ENCODE measurements around the gene RPRD2. TPM values are rescaled to one million over a fixed set of nuclear protein-coding genes. Genes with fewer than 3 reads are reported as not detected.
"Not testable (repeated sequence)": the region's sequence is repeated elsewhere in the genome, so short reads cannot be mapped to it uniquely, and the experiment has no call there.

The RPRD2 gene
- total RNA-seq = 10 to 100 TPM; 26.1 to 39.9 (median 31.6) TPM

- no peaks in the 10 kb centered on the region for H3K36me3 ChIP-seq
- 1% methylated on average over 32 to 36 of the region's 36 CpGs for WGBS, 2 donors
- no peaks in the 10 kb centered on the region for H3K9me3 ChIP-seq
- H3K4me3 ChIP-seq (replicated peaks in 1 of 3) = peak within 1 kb of the TSS; percentile 66 to 88 (median 73)
- DNase-seq = peak; percentile 100
- H3K27ac ChIP-seq = peak within 1 kb of the TSS; percentile 93 to 97 (median 96)
- H3K4me1 ChIP-seq = peaks cover 10 to 18% of the 10 kb centered on the region in 2 donors
- H3K27me3 ChIP-seq = no peaks in the 10 kb centered on the region
- intact Hi-C loops (cut with DNase I) = loop anchor here (10.0 kb wide), 1 partner anchor 101 kb away; no protein-coding TSS in a partner anchor
- TF ChIP-seq CTCF (IDR thresholded peaks at IDR 0.05) (peak in 1 of 6 experiments; percentile 20), POLR2A (IDR thresholded peaks at IDR 0.05) (peak in 1 of 2 donors; percentile 81)
Observed at GRCh38 chr1:150363426-150364230, at the start of gene RPRD2. TSS of gene RPRD2 (plus strand) at chr1:150364147. CDS start at chr1:150364715, 568 bp downstream.

GRCh38 chr1:150314691-150315090 lies 49.3 kb upstream of the RPRD2 start:
- H3K4me1 ChIP-seq; H3K4me3 ChIP-seq (replicated peaks in 1 of 3); H3K27ac ChIP-seq; H3K9me3 ChIP-seq; H3K27me3 ChIP-seq; intact Hi-C loops (cut with DNase I); H3K36me3 ChIP-seq; DNase-seq: not testable (repeated sequence)
- 95 to 97% methylated on average over 4 of the region's 4 CpGs for WGBS, 2 donors

GRCh38 chr1:150320667-150320978 lies 43.3 kb upstream of the RPRD2 start:
- intact Hi-C loops (cut with DNase I) = no loop called here
- no peak for DNase-seq
- 78 to 86% methylated on average over 8 of the region's 8 CpGs for WGBS, 2 donors
- peak overlapping the region; percentile 81 to 91 (median 85) for H3K27ac ChIP-seq
- peaks cover 8 to 10% of the 10 kb centered on the region in 2 donors for H3K36me3 ChIP-seq
- H3K27me3 ChIP-seq = no peaks in the 10 kb centered on the region
- H3K4me1 ChIP-seq = peaks cover 7 to 9% of the 10 kb centered on the region in 2 donors
- TF ChIP-seq POLR2A (IDR thresholded peaks at IDR 0.05) = no peak
- no peak for TF ChIP-seq CTCF (IDR thresholded peaks at IDR 0.05)
- peak overlapping the region in 2 of 3 donors; percentile 62 to 75 for H3K4me3 ChIP-seq (replicated peaks in 1 of 3)
- H3K9me3 ChIP-seq = no peaks in the 10 kb centered on the region

GRCh38 chr1:150321826-150322166 lies 42.2 kb upstream of the RPRD2 start:
- WGBS, 2 donors = 1% methylated on average over 9 of the region's 9 CpGs
- Histone ChIP-seq H3K27ac (peak overlapping the region; percentile 81 to 91 (median 85)), H3K4me3 (replicated peaks in 1 of 3) (peak overlapping the region; percentile 62 to 77 (median 75)), H3K4me1 (peaks cover 7 to 9% of the 10 kb centered on the region in 2 donors), H3K27me3 (no peaks in the 10 kb centered on the region), H3K9me3 (no peaks in the 10 kb centered on the region), H3K36me3 (peaks cover 19 to 21% of the 10 kb centered on the region in 2 donors)
- intact Hi-C loops (cut with DNase I) = no loop called here
- DNase-seq = no peak
- TF ChIP-seq POLR2A (IDR thresholded peaks at IDR 0.05) = no peak
- no peak for TF ChIP-seq CTCF (IDR thresholded peaks at IDR 0.05)

GRCh38 chr1:150322310-150322709 lies 41.6 kb upstream of the RPRD2 start:
- peak overlapping the region in 1 of 3 donors; percentile 91 for H3K27ac ChIP-seq
- peaks cover 7 to 9% of the 10 kb centered on the region in 2 donors for H3K4me1 ChIP-seq
- 88 to 91% methylated on average over 3 of the region's 3 CpGs for WGBS, 2 donors

More at GRCh38 chr1:150322310-150322709, 41.6 kb upstream of the RPRD2 start:
- Histone ChIP-seq H3K9me3 (no peaks in the 10 kb centered on the region), H3K36me3 (peaks cover 23 to 26% of the 10 kb centered on the region in 2 donors), H3K27me3 (no peaks in the 10 kb centered on the region), H3K4me3 (replicated peaks in 1 of 3) (peak overlapping the region; percentile 62 to 77 (median 75))
- TF ChIP-seq POLR2A (IDR thresholded peaks at IDR 0.05) = no peak
- TF ChIP-seq CTCF (IDR thresholded peaks at IDR 0.05) = no peak
- intact Hi-C loops (cut with DNase I) = no loop called here
- no peak for DNase-seq
